Measurements from ENCODE around the gene CHRNA3.

DNA sequence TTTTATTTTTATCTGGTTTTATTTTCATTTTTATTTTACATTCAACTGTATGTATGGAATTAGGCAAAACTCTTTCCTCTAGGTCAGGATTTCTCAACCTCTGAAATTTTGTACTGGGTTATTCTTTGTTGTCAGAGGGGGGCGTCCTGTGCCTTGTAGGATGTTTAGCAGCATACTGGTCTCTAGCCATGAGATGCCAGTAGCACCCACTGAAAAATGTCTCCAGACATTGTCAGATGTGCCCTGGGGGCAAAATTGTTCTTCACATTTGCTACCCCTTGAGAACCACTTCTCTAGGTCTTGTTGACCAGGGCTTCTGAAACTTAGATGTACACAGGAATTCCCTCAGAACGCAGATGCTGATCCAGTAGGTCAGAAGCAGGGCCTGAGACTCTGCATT lies 50.1 kb downstream of the CHRNA3 start:
- TF ChIP-seq CTCF (IDR thresholded peaks at IDR 0.05): no peak
- no peak for TF ChIP-seq EZH2 (IDR thresholded peaks at IDR 0.05)

Measured in neural progenitor cell (in vitro differentiated cells).